Measurements from ENCODE around the gene RNF4. TPM values are rescaled to one million over a fixed set of nuclear protein-coding genes. Genes with fewer than 3 reads are reported as not detected.
A peak's percentile ranks its signal among the peaks of the same experiment; 100 is the strongest.

RNF4 gene
- total RNA-seq, 1 donor, result 68.8 TPM

GRCh38 chr4:2432004-2432403 is 36.9 kb upstream of the RNF4 start:
- H3K4me1 ChIP-seq (ENCODE audit: insufficient read depth, low read length), result peaks cover 8% of the 10 kb centered on the region
- H3K4me3 ChIP-seq (ENCODE audit: insufficient read depth, low read length), result no peak overlapping the region
- no peak for DNase-seq (ENCODE audit: insufficient read length, low spot score, missing footprints)

GRCh38 chr4:2432991-2433530 is 35.8 kb upstream of the RNF4 start:
- Histone ChIP-seq H3K36me3 (ENCODE audit: insufficient read depth, low read length) (no peaks in the 10 kb centered on the region), H3K9me3 (ENCODE audit: low read depth, low read length) (peaks cover 2% of the 10 kb centered on the region), H3K79me2 (ENCODE audit: insufficient read depth, low read length) (no peaks in the 10 kb centered on the region), H3K4me3 (ENCODE audit: insufficient read depth, low read length) (no peak overlapping the region), H3K27me3 (ENCODE audit: insufficient read depth, low read length) (no peaks in the 10 kb centered on the region), H3K4me2 (ENCODE audit: insufficient read depth, low read length) (peak overlapping the region; percentile 64), H4K20me1 (ENCODE audit: insufficient read depth, low read length) (peaks cover 6% of the 10 kb centered on the region), H3K27ac (ENCODE audit: low read depth, low read length) (no peak overlapping the region), H2AFZ (ENCODE audit: low read length) (peak overlapping the region; percentile 81), H3K4me1 (ENCODE audit: insufficient read depth, low read length) (peaks cover 8% of the 10 kb centered on the region)
- no peak for TF ChIP-seq CTCF (IDR thresholded peaks at IDR 0.05; ENCODE audit: extremely low read depth, low read depth, low read length)
- DNase-seq (ENCODE audit: insufficient read length, low spot score, missing footprints), result peak; percentile 94

More at GRCh38 chr4:2432004-2432403, 36.9 kb upstream of the RNF4 start:
- H3K9me3 ChIP-seq (ENCODE audit: low read depth, low read length), result peaks cover 2% of the 10 kb centered on the region
- no peak overlapping the region for H3K4me2 ChIP-seq (ENCODE audit: insufficient read depth, low read length)
- H2AFZ ChIP-seq (ENCODE audit: low read length), result no peak overlapping the region
- H3K27ac ChIP-seq (ENCODE audit: low read depth, low read length), result no peak overlapping the region
- H4K20me1 ChIP-seq (ENCODE audit: insufficient read depth, low read length), result peaks cover 6% of the 10 kb centered on the region
- H3K79me2 ChIP-seq (ENCODE audit: insufficient read depth, low read length), result no peaks in the 10 kb centered on the region
- no peaks in the 10 kb centered on the region for H3K36me3 ChIP-seq (ENCODE audit: insufficient read depth, low read length)
- H3K27me3 ChIP-seq (ENCODE audit: insufficient read depth, low read length), result no peaks in the 10 kb centered on the region
- TF ChIP-seq CTCF (IDR thresholded peaks at IDR 0.05; ENCODE audit: extremely low read depth, low read depth, low read length), result no peak

- H3K4me1 ChIP-seq (ENCODE audit: insufficient read depth, low read length), result peaks cover 8% of the 10 kb centered on the region
- peak overlapping the region; percentile 81 for H2AFZ ChIP-seq (ENCODE audit: low read length)
- no peaks in the 10 kb centered on the region for H3K27me3 ChIP-seq (ENCODE audit: insufficient read depth, low read length)
- peak; percentile 25 for DNase-seq (ENCODE audit: insufficient read length, low spot score, missing footprints)
- H4K20me1 ChIP-seq (ENCODE audit: insufficient read depth, low read length), result peaks cover 6% of the 10 kb centered on the region
- no peaks in the 10 kb centered on the region for H3K79me2 ChIP-seq (ENCODE audit: insufficient read depth, low read length)
- peaks cover 2% of the 10 kb centered on the region for H3K9me3 ChIP-seq (ENCODE audit: low read depth, low read length)
- H3K4me2 ChIP-seq (ENCODE audit: insufficient read depth, low read length), result peak overlapping the region; percentile 64
- no peaks in the 10 kb centered on the region for H3K36me3 ChIP-seq (ENCODE audit: insufficient read depth, low read length)
- H3K27ac ChIP-seq (ENCODE audit: low read depth, low read length), result no peak overlapping the region
- TF ChIP-seq CTCF (IDR thresholded peaks at IDR 0.05; ENCODE audit: extremely low read depth, low read depth, low read length), result no peak
- H3K4me3 ChIP-seq (ENCODE audit: insufficient read depth, low read length), result no peak overlapping the region
These were observed 35.1 kb upstream of the RNF4 start for GRCh38 chr4:2433609-2434350.

- H3K36me3 ChIP-seq (ENCODE audit: insufficient read depth, low read length), result no peaks in the 10 kb centered on the region
- peaks cover 2% of the 10 kb centered on the region for H3K9me3 ChIP-seq (ENCODE audit: low read depth, low read length)
- H3K4me3 ChIP-seq (ENCODE audit: insufficient read depth, low read length), result no peak overlapping the region
- no peak overlapping the region for H3K27ac ChIP-seq (ENCODE audit: low read depth, low read length)
- no peak for TF ChIP-seq CTCF (IDR thresholded peaks at IDR 0.05; ENCODE audit: extremely low read depth, low read depth, low read length)
- no peak overlapping the region for H2AFZ ChIP-seq (ENCODE audit: low read length)
- peaks cover 8% of the 10 kb centered on the region for H3K4me1 ChIP-seq (ENCODE audit: insufficient read depth, low read length)
- H3K4me2 ChIP-seq (ENCODE audit: insufficient read depth, low read length), result no peak overlapping the region
- no peaks in the 10 kb centered on the region for H3K27me3 ChIP-seq (ENCODE audit: insufficient read depth, low read length)
- peak; percentile 23 for DNase-seq (ENCODE audit: insufficient read length, low spot score, missing footprints)
- no peaks in the 10 kb centered on the region for H3K79me2 ChIP-seq (ENCODE audit: insufficient read depth, low read length)
- H4K20me1 ChIP-seq (ENCODE audit: insufficient read depth, low read length), result peaks cover 6% of the 10 kb centered on the region
These were observed 34.5 kb upstream of the RNF4 start for GRCh38 chr4:2434420-2434819.
